ENCODE results near the gene RNF157.

The RNF157 gene

GRCh38 chr17:76122431-76123190 is 117.7 kb downstream of the RNF157 start:
- DNase-seq (ENCODE audit: low spot score), result no peak

- DNase-seq (ENCODE audit: low spot score), result no peak
Observed at GRCh38 chr17:76121932-76122430, 118.3 kb downstream of the RNF157 start.

- no peak for DNase-seq (ENCODE audit: low spot score)
Observed at GRCh38 chr17:76120658-76121008, 119.7 kb downstream of the RNF157 start.

GRCh38 chr17:76119409-76120371 is 120.6 kb downstream of the RNF157 start:
- DNase-seq (ENCODE audit: low spot score), result no peak

- no peak for DNase-seq (ENCODE audit: low spot score)
Observed at GRCh38 chr17:76115138-76115754, 125.0 kb downstream of the RNF157 start.

- DNase-seq (ENCODE audit: low spot score), result no peak
Observed at GRCh38 chr17:76111956-76112355, 128.3 kb downstream of the RNF157 start.

GRCh38 chr17:76107509-76107908 is 132.8 kb downstream of the RNF157 start:
- no peak for DNase-seq (ENCODE audit: low spot score)

- DNase-seq (ENCODE audit: low spot score), result no peak
Observed at GRCh38 chr17:76106703-76107102, 133.6 kb downstream of the RNF157 start.

GRCh38 chr17:76104896-76105231 is 135.4 kb downstream of the RNF157 start:
- no peak for DNase-seq (ENCODE audit: low spot score)

GRCh38 chr17:76104140-76104895 is 136.0 kb downstream of the RNF157 start:
- DNase-seq (ENCODE audit: low spot score), result no peak

GRCh38 chr17:76103274-76104139 is 136.8 kb downstream of the RNF157 start, which contains the start of gene EXOC7:
Gene EXOC7, minus strand, starts transcription at chr17:76103787. Its CDS starts 95 bp downstream, at chr17:76103692.
- DNase-seq (ENCODE audit: low spot score), result peak; percentile 98

- no peak for DNase-seq (ENCODE audit: low spot score)
Observed at GRCh38 chr17:76102944-76103273, 137.4 kb downstream of the RNF157 start.

- DNase-seq (ENCODE audit: low spot score), result no peak
Observed at GRCh38 chr17:76097716-76098295, 142.5 kb downstream of the RNF157 start.

GRCh38 chr17:76095943-76096342 is 144.3 kb downstream of the RNF157 start:
- DNase-seq (ENCODE audit: low spot score), result no peak

- DNase-seq (ENCODE audit: low spot score), result no peak
Observed at GRCh38 chr17:76094046-76094445, 146.2 kb downstream of the RNF157 start.

GRCh38 chr17:76092526-76093413 is 147.5 kb downstream of the RNF157 start:
- no peak for DNase-seq (ENCODE audit: low spot score)
